PC-3 (cell line): ENCODE measurements around the gene ASXL2. TPM values are rescaled to one million over a fixed set of nuclear protein-coding genes. Genes with fewer than 3 reads are reported as not detected.
A peak's percentile ranks its signal among the peaks of the same experiment; 100 is the strongest.
"Not testable (repeated sequence)": the region's sequence is repeated elsewhere in the genome, so short reads cannot be mapped to it uniquely, and the experiment has no call there.

Source experiments
- ATAC-seq: fragments of 200-7000 bp; cut with Tn5 transposase; 2 replicates; pipeline ENCODE4 v1.9.1; 2020; ENCODE audit warnings: mild to moderate bottlenecking, moderate library complexity
- BruUV-seq: library from RNA; stranded (reverse); fragments of 400-500 nt; replicated peaks from 2 replicates; lab custom pipeline; 2021; lab: Mats Ljungman, UMichigan
- CTCF ChIA-PET: fragments of 300-600 bp; sonication (Branson Sonifier 250); formaldehyde crosslinking; loops from one replicate; lab custom pipeline; 2022; ENCODE audit warnings: antibody characterized with exemption; lab: Charles Lee
- POLR2A ChIA-PET: fragments of 300-600 bp; sonication (Branson Sonifier 250); formaldehyde crosslinking; loops from one replicate; lab custom pipeline; 2022; ENCODE audit warnings: antibody characterized with exemption; ENCODE audit not compliant: unreplicated experiment; lab: Charles Lee
- DNase-seq: peaks from one replicate; pipeline ENCODE4 v3.0.0-alpha.2; 2015
- H2AFZ ChIP-seq: fragments of 300-600 bp; sonication (generic); 2 replicates; pipeline ENCODE4 v1.6.0; 2016; ENCODE audit warnings: antibody characterized with exemption, low read length
- H3F3A ChIP-seq: fragments of 300-600 bp; sonication (generic); one replicate; pipeline ENCODE4 v1.6.0; 2017; ENCODE audit warnings: antibody characterized with exemption, low read length, control low read depth, mild to moderate bottlenecking; ENCODE audit not compliant: unreplicated experiment
- H3K27ac ChIP-seq: fragments of 300-600 bp; sonication (generic); 2 replicates; pipeline ENCODE4 v1.5.1; 2016; ENCODE audit warnings: mild to moderate bottlenecking, low read length
- H3K27me3 ChIP-seq: fragments of 300-600 bp; sonication (generic); 2 replicates; pipeline ENCODE4 v1.6.1; 2016; ENCODE audit warnings: low read length, mixed read lengths
- H3K36me3 ChIP-seq: fragments of 300-600 bp; sonication (generic); 2 replicates; pipeline ENCODE4 v1.6.1; 2016; ENCODE audit warnings: low read depth, mixed run types, low read length, mixed read lengths
- H3K4me1 ChIP-seq: fragments of 300-600 bp; sonication (generic); 2 replicates; pipeline ENCODE4 v1.5.1; 2016; ENCODE audit warnings: low read length; ENCODE audit not compliant: insufficient read depth
- H3K4me2 ChIP-seq: fragments of 300-600 bp; sonication (generic); 2 replicates; pipeline ENCODE4 v1.6.0; 2016; ENCODE audit warnings: low read length
- H3K4me3 ChIP-seq: fragments of 300-600 bp; sonication (generic); 2 replicates; pipeline ENCODE4 v1.5.1; 2016; ENCODE audit warnings: mild to moderate bottlenecking, low read length, mixed read lengths
- H3K79me2 ChIP-seq: fragments of 300-600 bp; sonication (generic); 2 replicates; pipeline ENCODE4 v1.6.1; 2017; ENCODE audit warnings: low read length, mixed read lengths
- H3K9ac ChIP-seq: fragments of 300-600 bp; sonication (generic); 2 replicates; pipeline ENCODE4 v1.6.0; 2016; ENCODE audit warnings: mild to moderate bottlenecking, low read length
- H3K9me2 ChIP-seq: fragments of 300-600 bp; sonication (generic); replicated peaks from 2 replicates; pipeline ENCODE4 v1.6.1; 2016; ENCODE audit warnings: mixed run types, low read length, mixed read lengths
- H3K9me3 ChIP-seq: fragments of 300-600 bp; sonication (generic); 2 replicates; pipeline ENCODE4 v1.6.1; 2016; ENCODE audit warnings: low read length, mixed read lengths
- H4K20me1 ChIP-seq: fragments of 300-600 bp; sonication (generic); 2 replicates; pipeline ENCODE4 v1.6.1; 2016; ENCODE audit warnings: low read length, mixed read lengths
- EZH2 ChIP-seq: fragments of 300-600 bp; sonication (generic); IDR thresholded peaks from one replicate; pipeline ENCODE4 v1.6.1; 2017; ENCODE audit warnings: antibody characterized with exemption, mild to moderate bottlenecking, low read length; ENCODE audit not compliant: unreplicated experiment
- EZH2phosphoT487 ChIP-seq: fragments of 300-600 bp; sonication (generic); IDR thresholded peaks from 2 replicates; pipeline ENCODE4 v1.6.1; 2018; ENCODE audit warnings: mild to moderate bottlenecking, antibody characterized with exemption, low read length, borderline replicate concordance
- intact Hi-C: fragments of 100-400 bp; cut with micrococcal nuclease; formaldehyde crosslinking; loops from 2 replicates; pipeline ENCODE4 v1.9.0; 2023
- total RNA-seq: library from RNA; depleted of rRNA; stranded (reverse); fragments of >200 nt; gene quantifications from 2 replicates; pipeline ENCODE4 v1.2.3, GENCODE V29; 2014
- TF ChIP-seq, protein P1 (sequence below): fragments of 300-600 bp; sonication (generic); conservative IDR thresholded peaks from 2 replicates; pipeline ENCODE4 v1.5.1; 2017; ENCODE audit warnings: antibody characterized with exemption, low read depth, mild to moderate bottlenecking, low read length

Gene ASXL2
- total RNA-seq, 1 experiment from 2014 or later = 11.5 TPM

GRCh38 chr2:25903216-25903776 lies 25.0 kb upstream of the ASXL2 start:
- no peaks in the 10 kb centered on the region for H3K27me3 ChIP-seq
- H2AFZ ChIP-seq = no peak overlapping the region
- no peaks in the 10 kb centered on the region for H3K4me1 ChIP-seq
- no peak for TF ChIP-seq EZH2
- TF ChIP-seq EZH2phosphoT487 = no peak
- TF ChIP-seq, protein P1, sequence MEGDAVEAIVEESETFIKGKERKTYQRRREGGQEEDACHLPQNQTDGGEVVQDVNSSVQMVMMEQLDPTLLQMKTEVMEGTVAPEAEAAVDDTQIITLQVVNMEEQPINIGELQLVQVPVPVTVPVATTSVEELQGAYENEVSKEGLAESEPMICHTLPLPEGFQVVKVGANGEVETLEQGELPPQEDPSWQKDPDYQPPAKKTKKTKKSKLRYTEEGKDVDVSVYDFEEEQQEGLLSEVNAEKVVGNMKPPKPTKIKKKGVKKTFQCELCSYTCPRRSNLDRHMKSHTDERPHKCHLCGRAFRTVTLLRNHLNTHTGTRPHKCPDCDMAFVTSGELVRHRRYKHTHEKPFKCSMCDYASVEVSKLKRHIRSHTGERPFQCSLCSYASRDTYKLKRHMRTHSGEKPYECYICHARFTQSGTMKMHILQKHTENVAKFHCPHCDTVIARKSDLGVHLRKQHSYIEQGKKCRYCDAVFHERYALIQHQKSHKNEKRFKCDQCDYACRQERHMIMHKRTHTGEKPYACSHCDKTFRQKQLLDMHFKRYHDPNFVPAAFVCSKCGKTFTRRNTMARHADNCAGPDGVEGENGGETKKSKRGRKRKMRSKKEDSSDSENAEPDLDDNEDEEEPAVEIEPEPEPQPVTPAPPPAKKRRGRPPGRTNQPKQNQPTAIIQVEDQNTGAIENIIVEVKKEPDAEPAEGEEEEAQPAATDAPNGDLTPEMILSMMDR = no peak
- DNase-seq = no peak
- ChIA-PET POLR2A (no interaction called here), CTCF (no interaction called here)
- BruUV-seq = no TSS peak
- no peak for ATAC-seq
- H3F3A ChIP-seq = no peaks in the 10 kb centered on the region
- H3K9ac ChIP-seq = no peak overlapping the region
- H3K36me3 ChIP-seq = no peaks in the 10 kb centered on the region
- no peak overlapping the region for H3K4me2 ChIP-seq
- no peak overlapping the region for H3K4me3 ChIP-seq
- intact Hi-C loops = no loop called here
- no peak overlapping the region for H3K27ac ChIP-seq
- no peaks in the 10 kb centered on the region for H3K79me2 ChIP-seq
- no peaks in the 10 kb centered on the region for H4K20me1 ChIP-seq
- no peaks in the 10 kb centered on the region for H3K9me2 ChIP-seq
- H3K9me3 ChIP-seq = no peaks in the 10 kb centered on the region

GRCh38 chr2:25899404-25899970 lies 21.2 kb upstream of the ASXL2 start:
- H3K9ac ChIP-seq = no peak overlapping the region
- POLR2A ChIA-PET = no interaction called here
- no peak for TF ChIP-seq EZH2phosphoT487
- no TSS peak for BruUV-seq
- no peaks in the 10 kb centered on the region for H3K27me3 ChIP-seq
- no peaks in the 10 kb centered on the region for H3K9me2 ChIP-seq
- no peaks in the 10 kb centered on the region for H3K4me1 ChIP-seq
- H3K4me3 ChIP-seq = no peak overlapping the region
- DNase-seq = peak; percentile 28
- H3K79me2 ChIP-seq = no peaks in the 10 kb centered on the region
- H3K36me3 ChIP-seq = no peaks in the 10 kb centered on the region
- no peak overlapping the region for H2AFZ ChIP-seq
- intact Hi-C loops = no loop called here
- CTCF ChIA-PET = no interaction called here
- no peaks in the 10 kb centered on the region for H3F3A ChIP-seq
- H3K4me2 ChIP-seq = no peak overlapping the region
- no peaks in the 10 kb centered on the region for H4K20me1 ChIP-seq
- H3K27ac ChIP-seq = no peak overlapping the region
- ATAC-seq = no peak
- no peaks in the 10 kb centered on the region for H3K9me3 ChIP-seq

DNA sequence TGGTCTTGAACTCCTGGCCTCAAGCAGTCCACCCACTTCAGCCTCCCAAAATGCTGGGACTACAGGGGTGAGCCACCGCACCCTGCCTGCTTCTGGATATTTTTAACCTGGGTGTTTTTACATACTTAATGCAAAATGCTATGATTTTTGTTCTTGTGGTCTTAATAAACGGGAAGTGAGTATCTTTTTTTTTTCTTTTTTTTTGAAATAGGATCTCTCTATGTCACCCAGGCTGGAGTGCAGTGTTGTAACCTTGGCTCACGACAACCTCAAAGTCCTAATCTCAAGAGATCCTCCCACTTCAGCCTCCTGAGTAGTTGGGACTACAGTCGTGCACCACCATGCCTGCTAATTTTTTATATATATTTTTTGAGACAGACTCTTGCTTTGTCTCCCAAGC lies 19.2 kb upstream of the ASXL2 start:
- no peaks in the 10 kb centered on the region for H3K9me3 ChIP-seq
- TF ChIP-seq EZH2phosphoT487 (no peak), EZH2 (no peak)
- TF ChIP-seq, protein P1 = no peak
- H3K9me2 ChIP-seq = no peaks in the 10 kb centered on the region
- H3K27ac ChIP-seq = no peak overlapping the region
- no peaks in the 10 kb centered on the region for H3K4me1 ChIP-seq
- no peak for ATAC-seq
- no peak overlapping the region for H3K4me2 ChIP-seq
- no peaks in the 10 kb centered on the region for H4K20me1 ChIP-seq
- no peaks in the 10 kb centered on the region for H3K36me3 ChIP-seq
- H3K79me2 ChIP-seq = no peaks in the 10 kb centered on the region
- intact Hi-C loops = no loop called here
- H2AFZ ChIP-seq = no peak overlapping the region
- ChIA-PET CTCF (no interaction called here), POLR2A (no interaction called here)
- BruUV-seq = no TSS peak
- H3K9ac ChIP-seq = no peak overlapping the region
- H3K27me3 ChIP-seq = no peaks in the 10 kb centered on the region
- H3F3A ChIP-seq = no peaks in the 10 kb centered on the region
- no peak overlapping the region for H3K4me3 ChIP-seq
- DNase-seq = no peak

GRCh38 chr2:25896308-25896707 lies 18.0 kb upstream of the ASXL2 start:
- H3K9me2 ChIP-seq, H3K27me3 ChIP-seq, H2AFZ ChIP-seq, H3K9me3 ChIP-seq, ATAC-seq, H3K9ac ChIP-seq, POLR2A ChIA-PET, H3K27ac ChIP-seq, H3K79me2 ChIP-seq, intact Hi-C loops, H4K20me1 ChIP-seq, H3F3A ChIP-seq, CTCF ChIA-PET, DNase-seq, H3K36me3 ChIP-seq, H3K4me1 ChIP-seq, BruUV-seq, H3K4me2 ChIP-seq, H3K4me3 ChIP-seq: not testable (repeated sequence)
